ENCODE measurements around the gene TRPM8.

Gene TRPM8

DNA sequence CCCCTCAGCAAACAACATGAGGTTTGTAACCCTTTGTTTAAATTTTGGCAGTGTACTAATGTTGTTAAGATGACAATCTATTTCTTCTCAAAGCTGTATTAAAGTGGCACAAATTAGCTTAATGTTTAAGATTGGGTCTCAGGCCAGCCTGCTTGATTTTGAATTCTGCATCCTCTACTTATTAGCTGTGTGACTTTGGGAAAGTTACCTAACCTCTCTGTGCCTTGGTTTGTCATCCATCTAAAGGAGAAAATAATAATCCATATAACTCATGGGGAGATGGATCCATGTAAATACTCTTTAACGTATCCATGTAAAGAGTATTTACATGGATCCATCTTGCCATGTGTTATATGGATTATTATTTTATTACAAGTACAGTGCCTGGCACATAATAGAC lies 2.1 kb downstream of the TRPM8 start:
- Histone ChIP-seq H3K9me3 (ENCODE audit: insufficient read depth, low read length) (no peaks in the 10 kb centered on the region), H3K36me3 (replicated peaks; ENCODE audit: low read depth, low read length) (no peaks in the 10 kb centered on the region), H3K9ac (ENCODE audit: low read length) (no peak overlapping the region), H4K20me1 (ENCODE audit: insufficient read depth, low read length) (no peaks in the 10 kb centered on the region), H3K4me1 (ENCODE audit: low read length) (no peaks in the 10 kb centered on the region), H3K27me3 (ENCODE audit: low read depth, low read length) (0 out of 2 replicates have a peak, but pooled peaks cover 7% of the 10 kb centered on the region), H3K79me2 (ENCODE audit: low read length) (no peaks in the 10 kb centered on the region), H2AFZ (ENCODE audit: low read depth, low read length) (no peak overlapping the region), H3K27ac (ENCODE audit: low read length) (no peak overlapping the region), H3K4me3 (ENCODE audit: low read length) (no peak overlapping the region), H3K4me2 (ENCODE audit: low read length) (no peak overlapping the region)
- TF ChIP-seq EZH2phosphoT487 (IDR thresholded peaks at IDR 0.05; ENCODE audit: low read depth), result no peak
- TF ChIP-seq, protein P1, sequence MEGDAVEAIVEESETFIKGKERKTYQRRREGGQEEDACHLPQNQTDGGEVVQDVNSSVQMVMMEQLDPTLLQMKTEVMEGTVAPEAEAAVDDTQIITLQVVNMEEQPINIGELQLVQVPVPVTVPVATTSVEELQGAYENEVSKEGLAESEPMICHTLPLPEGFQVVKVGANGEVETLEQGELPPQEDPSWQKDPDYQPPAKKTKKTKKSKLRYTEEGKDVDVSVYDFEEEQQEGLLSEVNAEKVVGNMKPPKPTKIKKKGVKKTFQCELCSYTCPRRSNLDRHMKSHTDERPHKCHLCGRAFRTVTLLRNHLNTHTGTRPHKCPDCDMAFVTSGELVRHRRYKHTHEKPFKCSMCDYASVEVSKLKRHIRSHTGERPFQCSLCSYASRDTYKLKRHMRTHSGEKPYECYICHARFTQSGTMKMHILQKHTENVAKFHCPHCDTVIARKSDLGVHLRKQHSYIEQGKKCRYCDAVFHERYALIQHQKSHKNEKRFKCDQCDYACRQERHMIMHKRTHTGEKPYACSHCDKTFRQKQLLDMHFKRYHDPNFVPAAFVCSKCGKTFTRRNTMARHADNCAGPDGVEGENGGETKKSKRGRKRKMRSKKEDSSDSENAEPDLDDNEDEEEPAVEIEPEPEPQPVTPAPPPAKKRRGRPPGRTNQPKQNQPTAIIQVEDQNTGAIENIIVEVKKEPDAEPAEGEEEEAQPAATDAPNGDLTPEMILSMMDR (IDR thresholded peaks at IDR 0.05; ENCODE audit: low read depth, low read length), result no peak

DNA sequence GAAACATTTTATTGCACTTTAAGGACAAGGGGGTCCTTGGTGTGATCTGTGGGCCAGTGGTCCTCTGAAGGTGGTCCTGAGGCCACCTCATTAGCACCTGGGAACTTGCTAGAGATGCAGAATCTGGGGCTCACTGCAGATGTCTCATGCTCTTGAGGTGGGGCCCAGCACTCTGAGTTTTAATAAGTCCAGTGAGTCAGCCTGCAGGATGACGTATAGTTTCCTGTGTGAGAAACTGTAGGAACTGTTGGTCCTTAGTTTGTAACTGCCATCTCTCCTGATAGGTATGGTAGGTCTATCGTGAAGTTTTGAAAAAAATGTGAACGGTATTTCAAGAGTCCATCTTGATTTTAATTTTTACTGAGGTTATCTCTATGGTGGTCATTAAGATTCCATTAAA lies 2.8 kb downstream of the TRPM8 start:
- no peak overlapping the region for H3K27ac ChIP-seq (ENCODE audit: low read length)
- no peak overlapping the region for H2AFZ ChIP-seq (ENCODE audit: low read depth, low read length)
- H3K4me2 ChIP-seq (ENCODE audit: low read length), result no peak overlapping the region
- H3K79me2 ChIP-seq (ENCODE audit: low read length), result no peaks in the 10 kb centered on the region
- no peaks in the 10 kb centered on the region for H3K4me1 ChIP-seq (ENCODE audit: low read length)
- H3K27me3 ChIP-seq (ENCODE audit: low read depth, low read length), result 0 out of 2 replicates have a peak, but pooled peaks cover 7% of the 10 kb centered on the region
- no peak overlapping the region for H3K9ac ChIP-seq (ENCODE audit: low read length)
- TF ChIP-seq EZH2phosphoT487 (IDR thresholded peaks at IDR 0.05; ENCODE audit: low read depth), result no peak
- TF ChIP-seq, protein P1 (IDR thresholded peaks at IDR 0.05; ENCODE audit: low read depth, low read length), result no peak
- no peaks in the 10 kb centered on the region for H3K36me3 ChIP-seq (replicated peaks; ENCODE audit: low read depth, low read length)
- no peaks in the 10 kb centered on the region for H3K9me3 ChIP-seq (ENCODE audit: insufficient read depth, low read length)
- no peak overlapping the region for H3K4me3 ChIP-seq (ENCODE audit: low read length)
- H4K20me1 ChIP-seq (ENCODE audit: insufficient read depth, low read length), result no peaks in the 10 kb centered on the region

DNA sequence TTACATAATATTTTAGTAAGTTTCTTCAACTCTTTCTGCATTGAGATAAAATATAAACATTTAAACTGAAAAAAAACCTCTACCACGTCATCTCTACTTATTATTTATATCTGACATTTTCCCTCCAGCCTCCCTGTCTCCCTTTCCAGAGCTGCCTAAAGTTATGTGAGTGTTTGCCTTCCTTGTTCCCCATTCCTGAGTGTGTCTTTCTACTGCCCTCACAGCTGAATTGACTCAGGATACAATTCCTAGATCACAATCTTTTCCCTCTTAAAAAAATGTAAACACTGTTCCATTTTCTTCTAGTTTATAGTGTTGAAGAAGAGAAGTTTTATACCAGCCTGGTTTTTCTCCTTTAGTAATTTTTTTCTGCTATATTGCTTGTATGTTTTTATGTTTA lies 5.3 kb downstream of the TRPM8 start:
- Histone ChIP-seq H3K9ac (ENCODE audit: low read length) (no peak overlapping the region), H3K27me3 (ENCODE audit: low read depth, low read length) (0 out of 2 replicates have a peak, but pooled peaks cover 4% of the 10 kb centered on the region), H3K4me1 (ENCODE audit: low read length) (no peaks in the 10 kb centered on the region), H3K79me2 (ENCODE audit: low read length) (no peaks in the 10 kb centered on the region), H3K4me3 (ENCODE audit: low read length) (no peak overlapping the region), H2AFZ (ENCODE audit: low read depth, low read length) (no peak overlapping the region), H3K27ac (ENCODE audit: low read length) (no peak overlapping the region), H3K4me2 (ENCODE audit: low read length) (no peak overlapping the region), H3K9me3 (ENCODE audit: insufficient read depth, low read length) (no peaks in the 10 kb centered on the region), H4K20me1 (ENCODE audit: insufficient read depth, low read length) (no peaks in the 10 kb centered on the region), H3K36me3 (replicated peaks; ENCODE audit: low read depth, low read length) (no peaks in the 10 kb centered on the region)
- TF ChIP-seq, protein P1 (IDR thresholded peaks at IDR 0.05; ENCODE audit: low read depth, low read length), result no peak
- no peak for TF ChIP-seq EZH2phosphoT487 (IDR thresholded peaks at IDR 0.05; ENCODE audit: low read depth)

GRCh38 chr2:233925402-233925801 lies 8.2 kb downstream of the TRPM8 start:
- H3K4me2 ChIP-seq (ENCODE audit: low read length), result no peak overlapping the region
- H2AFZ ChIP-seq (ENCODE audit: low read depth, low read length), result no peak overlapping the region
- H3K4me1 ChIP-seq (ENCODE audit: low read length), result no peaks in the 10 kb centered on the region
- H3K9ac ChIP-seq (ENCODE audit: low read length), result no peak overlapping the region
- no peak overlapping the region for H3K27ac ChIP-seq (ENCODE audit: low read length)
- no peaks in the 10 kb centered on the region for H3K27me3 ChIP-seq (ENCODE audit: low read depth, low read length)
- H3K79me2 ChIP-seq (ENCODE audit: low read length), result no peaks in the 10 kb centered on the region
- H3K4me3 ChIP-seq (ENCODE audit: low read length), result no peak overlapping the region
- H4K20me1 ChIP-seq (ENCODE audit: insufficient read depth, low read length), result no peaks in the 10 kb centered on the region
- H3K36me3 ChIP-seq (replicated peaks; ENCODE audit: low read depth, low read length), result no peaks in the 10 kb centered on the region
- no peaks in the 10 kb centered on the region for H3K9me3 ChIP-seq (ENCODE audit: insufficient read depth, low read length)
- TF ChIP-seq EZH2phosphoT487 (IDR thresholded peaks at IDR 0.05; ENCODE audit: low read depth), result no peak

DNA sequence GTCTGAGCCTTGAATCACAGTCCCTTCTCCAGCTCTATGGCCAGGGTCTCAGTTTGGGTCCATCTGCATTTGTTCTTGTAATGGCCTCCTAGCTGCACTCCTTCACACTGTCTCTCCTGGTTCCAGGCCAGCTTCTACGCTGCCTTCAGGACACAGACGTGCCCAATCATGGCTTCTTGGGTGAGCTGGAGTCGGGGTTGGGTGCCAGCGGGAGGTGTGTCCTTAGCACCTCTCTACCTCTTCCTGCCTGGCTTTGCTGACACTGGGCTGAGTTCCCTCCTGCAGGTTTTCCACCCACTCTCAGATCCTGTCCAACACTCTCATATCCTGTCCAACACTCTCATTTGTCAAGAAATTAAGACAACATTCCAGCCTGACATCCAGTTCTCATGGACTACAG lies 9.6 kb downstream of the TRPM8 start:
- H3K4me3 ChIP-seq (ENCODE audit: low read length), result no peak overlapping the region
- no peak overlapping the region for H3K27ac ChIP-seq (ENCODE audit: low read length)
- H3K36me3 ChIP-seq (replicated peaks; ENCODE audit: low read depth, low read length), result no peaks in the 10 kb centered on the region
- no peak overlapping the region for H3K9ac ChIP-seq (ENCODE audit: low read length)
- H3K27me3 ChIP-seq (ENCODE audit: low read depth, low read length), result no peaks in the 10 kb centered on the region
- H4K20me1 ChIP-seq (ENCODE audit: insufficient read depth, low read length), result no peaks in the 10 kb centered on the region
- no peaks in the 10 kb centered on the region for H3K9me3 ChIP-seq (ENCODE audit: insufficient read depth, low read length)
- H2AFZ ChIP-seq (ENCODE audit: low read depth, low read length), result no peak overlapping the region
- H3K79me2 ChIP-seq (ENCODE audit: low read length), result no peaks in the 10 kb centered on the region
- no peak for TF ChIP-seq EZH2phosphoT487 (IDR thresholded peaks at IDR 0.05; ENCODE audit: low read depth)
- TF ChIP-seq, protein P1 (IDR thresholded peaks at IDR 0.05; ENCODE audit: low read depth, low read length), result no peak
- no peaks in the 10 kb centered on the region for H3K4me1 ChIP-seq (ENCODE audit: low read length)
- no peak overlapping the region for H3K4me2 ChIP-seq (ENCODE audit: low read length)
